Activated CD8-positive, alpha-beta T cell treated with anti-CD3 and anti-CD28 coated beads for 36 hours (primary cell): ENCODE results near the gene TSC22D3. TPM values are rescaled to one million over a fixed set of nuclear protein-coding genes. Genes with fewer than 3 reads are reported as not detected.

Experiments used
- ATAC-seq: fragments of 200-7000 bp; cut with Tn5 transposase; one replicate; pipeline ENCODE4 v1.10.0; 2021; ENCODE audit warnings: mild to moderate bottlenecking, moderate library complexity
- CTCF ChIA-PET: fragments of 350-600 bp; sonication (Branson Sonifier 250); formaldehyde crosslinking; loops from one replicate; lab custom pipeline; 2021; ENCODE audit warnings: antibody characterized with exemption; lab: Charles Lee
- POLR2A ChIA-PET: fragments of 350-600 bp; sonication (Branson Sonifier 250); formaldehyde crosslinking; loops from one replicate; lab custom pipeline; 2021; ENCODE audit warnings: antibody characterized with exemption; lab: Charles Lee
- DNase-seq: peaks from one replicate; pipeline ENCODE4 v3.0.0-alpha.2; 2020
- H3K27ac Mint-ChIP-seq: one replicate; pipeline ENCODE4 v1.8.0; 2021; ENCODE audit warnings: mild to moderate bottlenecking, mixed read lengths
- H3K27me3 Mint-ChIP-seq: one replicate; pipeline ENCODE4 v1.8.0; 2021; ENCODE audit warnings: mixed read lengths
- H3K36me3 Mint-ChIP-seq: one replicate; pipeline ENCODE4 v1.8.0; 2021; ENCODE audit warnings: low read depth, mixed read lengths
- H3K4me1 Mint-ChIP-seq: one replicate; pipeline ENCODE4 v1.8.0; 2021; ENCODE audit warnings: low read depth, mixed read lengths
- H3K4me3 Mint-ChIP-seq: one replicate; pipeline ENCODE4 v1.8.0; 2021; ENCODE audit warnings: mild to moderate bottlenecking, moderate library complexity, mixed read lengths
- H3K9me3 Mint-ChIP-seq: one replicate; pipeline ENCODE4 v1.8.0; 2021; ENCODE audit warnings: mixed read lengths
- intact Hi-C: fragments of 100-400 bp; cut with micrococcal nuclease; formaldehyde crosslinking; loops from one replicate; pipeline ENCODE4 v1.10.0; 2022
- total RNA-seq, 2 experiments: library from RNA; stranded (reverse); gene quantifications; one replicate each; pipeline ENCODE4 v1.2.3, GENCODE V29; 2021
- TF ChIP-seq, protein P1 (sequence below): fragments of 200-600 bp; IDR thresholded peaks from one replicate; pipeline ENCODE4 v1.8.0; 2022; ENCODE audit warnings: antibody characterized with exemption, mild to moderate bottlenecking

The TSC22D3 gene
- total RNA-seq, 2 experiments from 2014 or later, result 47.2 to 50.5 TPM

DNA sequence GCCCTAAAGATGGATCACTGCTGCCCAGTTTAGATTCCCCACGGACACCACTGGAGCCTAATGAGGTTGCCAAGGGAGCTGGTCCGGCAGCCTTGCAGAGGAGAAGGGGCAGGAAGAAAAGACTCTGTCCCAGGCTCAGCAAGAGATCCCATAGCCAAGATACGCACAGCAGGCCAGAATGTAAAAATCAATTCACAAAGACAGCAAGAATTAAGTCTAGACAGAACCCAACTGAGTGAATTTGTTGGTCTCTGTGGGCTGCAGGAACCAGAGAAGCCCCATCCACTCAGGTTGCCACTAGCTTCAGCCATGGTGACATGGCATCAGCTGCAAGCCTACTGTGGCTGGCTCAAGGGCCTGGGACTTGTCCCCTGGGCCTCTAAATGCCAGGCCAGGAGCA is 22.9 kb downstream of the TSC22D3 start:
- intact Hi-C loops, result no loop called here
- Mint-ChIP-seq H3K4me3 (no peak overlapping the region), H3K27ac (no peak overlapping the region)

DNA sequence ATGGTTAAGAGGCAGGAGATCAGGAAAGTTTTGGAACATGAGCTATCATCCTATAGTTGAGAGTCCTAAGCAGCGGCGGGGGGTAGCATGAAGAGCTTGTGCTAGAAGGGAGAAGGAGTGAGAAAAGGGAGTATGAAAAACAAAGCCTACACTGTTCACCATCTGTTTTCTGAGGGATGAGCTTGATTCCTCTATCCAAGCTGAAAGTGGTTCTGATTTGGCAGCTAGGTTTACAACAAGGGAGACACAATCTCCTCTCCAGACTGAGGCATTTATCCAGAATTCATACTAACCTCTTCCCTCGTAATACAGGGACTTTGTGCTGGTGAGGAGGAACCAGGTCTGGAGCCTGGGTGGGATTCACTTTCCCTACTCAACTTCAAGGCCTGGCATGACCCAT is 23.5 kb downstream of the TSC22D3 start:
- ChIA-PET POLR2A (interaction anchor here (1.2 kb wide), 1 partner anchor 10 kb away, joined by 5 read pairs; no protein-coding TSS in a partner anchor), CTCF (interaction anchor here (1.1 to 1.8 kb wide), 2 partner anchors 25 to 92 kb away, joined by 4 to 9 read pairs; partner anchors contain the start of gene NCBP2L)
- Mint-ChIP-seq H3K36me3 (no peaks in the 10 kb centered on the region), H3K9me3 (no peaks in the 10 kb centered on the region), H3K27ac (no peak overlapping the region), H3K4me3 (no peak overlapping the region), H3K27me3 (no peaks in the 10 kb centered on the region), H3K4me1 (peaks cover 8% of the 10 kb centered on the region)
- intact Hi-C loops, result no loop called here
- DNase-seq, result no peak
- ATAC-seq, result no peak
- TF ChIP-seq, protein P1, sequence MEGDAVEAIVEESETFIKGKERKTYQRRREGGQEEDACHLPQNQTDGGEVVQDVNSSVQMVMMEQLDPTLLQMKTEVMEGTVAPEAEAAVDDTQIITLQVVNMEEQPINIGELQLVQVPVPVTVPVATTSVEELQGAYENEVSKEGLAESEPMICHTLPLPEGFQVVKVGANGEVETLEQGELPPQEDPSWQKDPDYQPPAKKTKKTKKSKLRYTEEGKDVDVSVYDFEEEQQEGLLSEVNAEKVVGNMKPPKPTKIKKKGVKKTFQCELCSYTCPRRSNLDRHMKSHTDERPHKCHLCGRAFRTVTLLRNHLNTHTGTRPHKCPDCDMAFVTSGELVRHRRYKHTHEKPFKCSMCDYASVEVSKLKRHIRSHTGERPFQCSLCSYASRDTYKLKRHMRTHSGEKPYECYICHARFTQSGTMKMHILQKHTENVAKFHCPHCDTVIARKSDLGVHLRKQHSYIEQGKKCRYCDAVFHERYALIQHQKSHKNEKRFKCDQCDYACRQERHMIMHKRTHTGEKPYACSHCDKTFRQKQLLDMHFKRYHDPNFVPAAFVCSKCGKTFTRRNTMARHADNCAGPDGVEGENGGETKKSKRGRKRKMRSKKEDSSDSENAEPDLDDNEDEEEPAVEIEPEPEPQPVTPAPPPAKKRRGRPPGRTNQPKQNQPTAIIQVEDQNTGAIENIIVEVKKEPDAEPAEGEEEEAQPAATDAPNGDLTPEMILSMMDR, result no peak

More for the DNA sequence above, 22.9 kb downstream of the TSC22D3 start:
- no peaks in the 10 kb centered on the region for H3K36me3 Mint-ChIP-seq
- POLR2A ChIA-PET, result interaction anchor here (1.2 kb wide), 1 partner anchor 11 kb away, joined by 5 read pairs; no protein-coding TSS in a partner anchor
- H3K9me3 Mint-ChIP-seq, result no peaks in the 10 kb centered on the region
- ATAC-seq (no peak), DNase-seq (no peak)
- H3K4me1 Mint-ChIP-seq, result peaks cover 8% of the 10 kb centered on the region
- TF ChIP-seq, protein P1, result no peak
- H3K27me3 Mint-ChIP-seq, result no peaks in the 10 kb centered on the region
- CTCF ChIA-PET, result interaction anchor here (1.8 kb wide), 1 partner anchor 24 kb away, joined by 9 read pairs; the partner anchor contains the start of gene NCBP2L

DNA sequence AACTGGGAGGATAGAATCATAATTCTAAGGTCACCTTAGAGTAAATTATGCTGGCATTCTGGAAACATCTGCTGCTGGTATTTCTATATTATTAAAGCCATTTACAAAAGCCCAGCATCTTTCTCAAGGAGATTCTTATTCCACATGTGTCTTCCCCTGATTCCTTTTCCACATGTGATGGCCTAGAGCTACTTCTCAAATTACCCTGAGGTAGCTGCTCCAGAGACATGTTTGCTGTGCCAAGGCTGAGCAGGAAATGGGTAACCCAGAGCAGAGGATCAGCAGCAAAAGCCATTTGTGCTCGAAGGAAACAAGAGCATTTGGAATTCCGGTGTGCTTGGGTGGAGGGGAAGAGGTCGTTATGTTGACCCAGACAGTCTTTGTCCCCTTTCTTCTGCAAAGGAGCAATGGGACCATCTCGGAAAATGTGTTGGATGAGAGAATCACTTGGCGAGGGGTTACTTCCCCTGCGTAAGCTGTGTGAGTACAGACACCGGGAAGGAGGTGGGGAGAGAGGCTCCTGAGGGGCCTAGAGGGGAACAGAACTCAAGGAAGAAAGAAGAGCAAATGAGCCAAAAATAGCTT is 24.6 kb downstream of the TSC22D3 start:
- H3K4me3 Mint-ChIP-seq, result no peak overlapping the region
- ChIA-PET CTCF (no interaction called here), POLR2A (no interaction called here)
- ATAC-seq, result no peak
- DNase-seq, result no peak
- H3K27ac Mint-ChIP-seq, result no peak overlapping the region
- peaks cover 8% of the 10 kb centered on the region for H3K4me1 Mint-ChIP-seq
- no peaks in the 10 kb centered on the region for H3K36me3 Mint-ChIP-seq
- H3K9me3 Mint-ChIP-seq, result no peaks in the 10 kb centered on the region
- TF ChIP-seq, protein P1, result no peak
- intact Hi-C loops, result no loop called here
- H3K27me3 Mint-ChIP-seq, result no peaks in the 10 kb centered on the region

DNA sequence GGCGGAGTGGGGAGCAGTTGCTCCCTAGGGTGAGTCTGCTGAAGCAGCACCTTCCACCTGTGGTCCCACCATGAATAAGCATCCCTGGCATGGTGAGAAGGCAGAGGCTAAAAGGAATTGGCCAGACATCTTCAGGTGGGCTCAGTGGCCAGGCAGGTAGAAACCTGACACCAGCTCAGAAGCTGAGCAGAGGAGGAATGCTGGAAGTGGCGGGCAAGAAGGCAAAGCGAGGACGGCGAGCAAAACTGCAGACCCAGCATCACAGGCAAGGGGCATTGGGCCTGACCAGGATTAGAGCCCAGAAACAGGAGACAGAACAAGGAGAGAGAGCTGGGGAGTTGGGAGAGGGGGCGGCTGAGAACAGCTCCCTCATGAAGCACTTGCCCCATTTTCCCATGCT is 25.3 kb downstream of the TSC22D3 start:
- H3K9me3 Mint-ChIP-seq, result no peaks in the 10 kb centered on the region
- CTCF ChIA-PET, result no interaction called here
- no peak overlapping the region for H3K4me3 Mint-ChIP-seq
- TF ChIP-seq, protein P1, result no peak
- peaks cover under 1% of the 10 kb centered on the region for H3K4me1 Mint-ChIP-seq
- intact Hi-C loops, result no loop called here
- H3K27ac Mint-ChIP-seq, result no peak overlapping the region
- POLR2A ChIA-PET, result no interaction called here
- ATAC-seq (no peak), DNase-seq (no peak)
- H3K27me3 Mint-ChIP-seq, result no peaks in the 10 kb centered on the region
- H3K36me3 Mint-ChIP-seq, result no peaks in the 10 kb centered on the region

DNA sequence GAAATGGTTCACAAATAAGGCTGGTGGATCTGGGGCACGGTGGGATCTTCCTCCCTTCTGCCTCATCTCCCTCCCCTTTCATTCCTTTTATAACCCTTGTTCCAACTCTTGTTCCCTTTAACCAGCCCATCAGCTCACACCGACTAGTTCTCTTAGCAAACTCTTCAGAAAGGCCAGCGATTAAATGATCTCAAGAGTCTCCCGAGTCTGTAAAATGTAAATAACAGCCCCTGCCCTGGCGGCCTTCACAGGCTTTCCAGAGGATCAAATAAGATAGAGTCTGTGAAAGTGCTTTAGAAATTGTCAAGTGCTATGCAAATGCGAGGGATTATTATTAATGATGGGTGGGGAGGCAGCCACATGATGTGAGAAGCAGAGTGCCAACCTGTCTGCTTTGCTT is 27.1 kb downstream of the TSC22D3 start:
- DNase-seq (no peak), ATAC-seq (no peak)
- Mint-ChIP-seq H3K4me1 (peaks cover 7% of the 10 kb centered on the region), H3K9me3 (no peaks in the 10 kb centered on the region), H3K36me3 (no peaks in the 10 kb centered on the region), H3K4me3 (no peak overlapping the region), H3K27me3 (no peaks in the 10 kb centered on the region), H3K27ac (peak overlapping the region; percentile 30)
- CTCF ChIA-PET, result interaction anchor here (0.6 to 1.3 kb wide), 2 partner anchors 18 to 248 kb away, joined by 3 to 4 read pairs; no protein-coding TSS in a partner anchor
- POLR2A ChIA-PET, result interaction anchor here (0.9 kb wide), 1 partner anchor 11 kb away, joined by 3 read pairs; no protein-coding TSS in a partner anchor
- TF ChIP-seq, protein P1, result no peak
- intact Hi-C loops, result no loop called here
